Measurements from ENCODE around the gene SMIM23.
"Not testable (repeated sequence)": the region's sequence is repeated elsewhere in the genome, so short reads cannot be mapped to it uniquely, and the experiment has no call there.

The SMIM23 gene

DNA sequence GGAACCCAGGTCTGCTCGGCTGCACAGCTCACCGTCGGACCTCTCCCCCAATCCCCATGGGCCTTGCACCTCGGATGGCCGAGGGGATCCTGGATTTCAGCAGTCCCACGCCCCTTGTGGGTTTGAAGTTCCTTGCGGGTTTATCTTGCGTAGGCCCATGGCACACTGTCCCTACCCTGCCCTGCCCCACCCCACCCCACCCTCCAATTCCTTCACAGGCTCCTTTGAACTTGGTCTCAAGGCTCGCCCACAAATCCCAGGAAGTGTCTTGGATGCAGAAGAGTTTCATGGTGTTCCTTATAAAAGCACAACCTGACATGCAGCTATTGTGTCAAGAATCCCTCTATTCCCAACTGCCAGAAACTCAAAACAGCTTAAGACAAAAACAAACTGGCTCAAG lies 11.2 kb upstream of the SMIM23 start:
- DNase-seq = no peak

GRCh38 chr5:171776213-171776612 lies 9.4 kb upstream of the SMIM23 start:
- no peak for DNase-seq

GRCh38 chr5:171776770-171777759 lies 8.6 kb upstream of the SMIM23 start:
- DNase-seq = no peak

- DNase-seq = not testable (repeated sequence)
Observed at GRCh38 chr5:171781744-171782143, 3.9 kb upstream of the SMIM23 start.

- no peak for DNase-seq
Observed at GRCh38 chr5:171782332-171782966, 3.2 kb upstream of the SMIM23 start.

- no peak for DNase-seq
Observed at GRCh38 chr5:171783051-171783450, 2.6 kb upstream of the SMIM23 start.

GRCh38 chr5:171789353-171789752 lies 3.7 kb downstream of the SMIM23 start:
- DNase-seq = no peak

DNA sequence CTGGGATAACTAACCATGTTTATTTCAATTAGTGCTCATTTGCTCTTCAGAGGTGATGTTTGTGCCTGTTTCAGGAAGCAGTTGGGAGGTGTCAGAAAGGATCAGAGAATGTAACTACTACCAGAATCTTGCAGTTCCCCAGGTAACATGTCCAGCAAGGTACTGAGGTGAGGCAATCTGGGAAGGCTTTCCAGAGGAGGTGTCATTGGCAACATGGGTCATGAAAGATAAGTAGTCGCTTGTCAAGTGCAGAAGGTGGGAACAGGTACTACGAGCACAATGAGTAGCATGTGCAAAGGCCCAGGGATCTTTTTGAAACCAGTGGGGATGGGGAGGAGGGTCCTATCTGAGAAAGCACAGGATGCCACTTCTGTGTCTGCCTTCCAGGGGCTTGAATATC lies 4.8 kb downstream of the SMIM23 start:
- DNase-seq = no peak

DNA sequence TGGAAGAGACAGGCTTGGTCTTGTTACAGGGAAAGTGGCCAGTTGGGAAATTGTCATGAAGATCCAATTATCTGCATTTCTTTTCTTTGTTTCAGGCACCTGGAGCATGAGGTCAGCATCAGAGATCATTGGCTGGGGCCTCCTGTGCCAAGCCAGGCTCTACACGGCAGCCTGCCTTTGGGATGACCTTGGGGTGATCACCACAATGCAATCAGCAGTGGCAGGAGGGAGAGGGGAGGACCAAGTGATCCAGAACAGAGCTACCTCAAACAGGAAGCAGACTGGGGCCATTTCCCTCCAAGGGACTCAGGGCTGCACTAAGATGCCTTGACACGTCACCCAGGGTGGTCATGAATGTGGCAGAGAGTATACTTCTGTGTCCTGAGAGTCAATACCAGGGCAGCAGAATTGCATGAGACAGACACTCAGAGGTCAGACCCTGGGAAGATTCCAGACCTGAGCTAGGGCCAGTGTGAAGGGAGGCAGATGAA lies 8.9 kb downstream of the SMIM23 start:
- no peak for DNase-seq

- no peak for DNase-seq
Observed at GRCh38 chr5:171795381-171795780, 9.8 kb downstream of the SMIM23 start.

- no peak for DNase-seq
Observed at GRCh38 chr5:171796436-171796835, 10.8 kb downstream of the SMIM23 start.

GRCh38 chr5:171797543-171797942 lies 11.9 kb downstream of the SMIM23 start:
- DNase-seq = no peak

DNA sequence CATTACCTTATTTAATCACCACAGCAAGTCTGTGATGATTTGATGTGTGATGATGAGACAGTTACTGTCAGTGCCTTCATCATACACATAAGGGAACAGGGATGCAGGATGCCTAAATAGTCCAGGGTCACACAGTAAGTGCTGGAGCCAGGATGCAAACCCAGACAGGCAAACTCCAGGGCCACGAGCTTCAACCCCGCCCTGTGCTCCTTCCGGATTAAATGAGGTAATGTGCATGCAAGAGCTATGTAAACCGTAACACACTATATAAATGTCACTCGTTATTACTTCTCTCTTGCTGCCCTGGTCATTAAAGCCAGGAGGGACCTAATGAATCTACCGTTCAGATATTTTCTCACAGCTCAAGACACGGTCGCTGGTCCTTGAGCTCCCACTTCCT lies 12.8 kb downstream of the SMIM23 start:
- no peak for DNase-seq

DNA sequence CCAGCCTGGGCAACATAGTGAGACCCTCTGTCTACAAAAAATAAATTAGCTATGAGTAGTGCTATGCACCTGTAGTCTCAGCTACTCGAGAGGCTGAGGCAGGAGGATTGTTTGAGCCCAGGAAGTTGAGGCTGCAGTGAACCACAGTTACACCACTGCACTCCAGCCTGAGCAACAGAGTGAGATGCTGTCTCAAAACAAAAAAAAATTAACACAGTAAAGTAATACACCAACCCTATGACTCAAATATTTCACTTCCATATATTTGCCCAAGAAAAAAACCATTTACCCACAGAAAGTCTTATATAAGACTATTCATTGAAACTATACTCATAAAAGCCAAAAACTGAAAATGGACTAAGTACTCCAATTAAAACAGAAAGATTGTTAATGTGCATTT lies 16.2 kb downstream of the SMIM23 start:
- DNase-seq = no peak

- no peak for DNase-seq
Observed at GRCh38 chr5:171805746-171806145, 20.1 kb downstream of the SMIM23 start.

DNA sequence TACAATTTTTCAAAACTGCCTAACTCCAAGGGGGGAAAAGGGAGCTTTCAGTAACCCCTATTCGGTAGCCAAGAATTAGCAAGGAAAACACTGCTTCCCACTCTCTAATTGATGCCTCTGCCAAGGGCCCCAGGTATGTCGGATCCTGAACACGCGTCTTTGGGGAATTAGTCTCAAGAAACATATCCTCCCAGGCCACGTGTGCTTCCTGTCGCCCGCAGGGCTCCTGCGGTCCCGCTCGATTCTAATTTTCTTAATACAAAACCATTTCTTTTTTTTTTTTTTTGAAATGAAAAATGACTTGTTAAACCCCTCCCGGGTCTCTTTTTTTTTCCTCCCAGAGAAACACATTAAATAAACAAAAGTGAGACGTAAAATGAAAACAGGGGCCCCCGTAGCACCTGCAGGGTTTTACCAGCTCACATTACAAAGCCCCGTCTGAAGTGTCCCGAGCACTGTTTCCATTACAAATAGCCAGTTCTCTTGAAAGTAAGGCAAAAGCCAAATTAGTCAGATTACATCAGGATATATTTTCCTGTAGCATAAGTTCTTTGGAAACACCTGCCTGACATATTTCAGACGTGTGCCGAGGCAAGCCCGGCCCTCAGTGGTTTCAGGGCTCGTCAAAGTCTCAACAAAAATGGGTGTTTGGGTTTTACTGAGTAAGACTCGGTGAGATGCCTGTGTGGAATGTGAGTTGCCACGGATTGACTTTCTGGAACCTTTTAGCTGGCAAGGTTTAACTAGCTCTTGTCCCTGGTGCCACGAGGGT lies 21.5 kb downstream of the SMIM23 start:
- DNase-seq = no peak

DNA sequence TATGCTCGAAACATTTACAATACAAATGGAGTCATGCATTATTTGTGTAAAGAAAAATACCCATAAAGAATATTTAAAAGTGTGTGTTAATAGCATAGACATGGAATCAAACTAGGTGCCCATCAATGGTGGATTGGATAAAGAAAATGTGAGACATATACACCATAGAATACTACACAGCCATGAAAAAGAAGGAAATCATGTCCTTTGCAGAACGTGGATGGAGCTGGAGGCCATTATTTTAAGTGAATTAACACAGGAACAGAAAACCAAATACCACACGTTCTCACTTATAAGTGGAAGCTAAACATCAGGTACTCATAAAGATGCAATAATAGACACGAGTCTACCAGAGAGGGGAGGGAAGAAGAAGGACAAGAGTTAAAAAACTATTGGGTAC lies 22.8 kb downstream of the SMIM23 start:
- no peak for DNase-seq

- DNase-seq = no peak
Observed at GRCh38 chr5:171808951-171809350, 23.3 kb downstream of the SMIM23 start.

DNA sequence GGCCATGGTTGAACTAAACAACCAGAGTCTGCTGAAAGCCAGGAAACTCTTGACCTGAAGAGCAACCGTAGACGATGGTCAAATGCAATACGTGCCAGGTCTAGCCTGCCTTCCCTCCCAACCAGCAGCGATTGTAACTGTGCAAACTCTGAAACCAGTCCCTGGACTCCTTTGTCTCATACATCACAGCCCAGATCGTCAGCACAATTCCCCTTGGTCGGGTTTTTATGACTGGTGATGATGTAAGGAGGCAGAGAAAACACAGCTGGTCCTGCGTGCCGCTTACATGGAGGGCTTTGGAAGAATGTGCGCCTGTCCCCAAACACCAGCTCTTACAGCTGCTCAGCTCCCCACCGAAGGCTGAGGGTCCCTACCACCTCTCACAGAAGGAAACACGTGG lies 24.6 kb downstream of the SMIM23 start:
- no peak for DNase-seq

DNA sequence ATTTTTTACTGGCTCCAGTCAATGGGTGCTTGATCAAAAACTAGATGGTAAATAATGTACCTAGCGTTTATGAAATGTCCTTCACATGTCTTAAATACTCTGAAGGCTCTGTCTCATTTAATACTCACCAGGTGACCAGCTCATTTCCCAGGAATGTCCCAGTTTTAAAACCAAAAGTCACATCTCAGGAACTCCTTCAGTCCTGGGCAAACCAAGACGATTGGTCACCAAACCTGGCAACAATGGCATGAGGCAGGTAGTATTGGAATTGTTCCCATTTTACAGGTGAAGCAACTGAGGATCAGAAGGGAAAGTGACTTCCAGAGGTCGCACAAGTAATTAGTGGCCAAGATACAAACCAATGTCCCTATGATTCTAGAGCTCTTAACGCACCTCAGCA lies 27.7 kb downstream of the SMIM23 start:
- no peak for DNase-seq

GRCh38 chr5:171813813-171814490 lies 28.3 kb downstream of the SMIM23 start:
- DNase-seq = no peak

- DNase-seq = no peak
Observed at GRCh38 chr5:171816666-171817065, 31.0 kb downstream of the SMIM23 start.

GRCh38 chr5:171820561-171820960 lies 34.9 kb downstream of the SMIM23 start:
- DNase-seq = no peak

All from activated naive CD4-positive, alpha-beta T cell treated with Interleukin-2 at 50 U/mL for 16 hours (primary cell).